HCT116 (cell line): ENCODE measurements around the gene TERT. TPM values are rescaled to one million over a fixed set of nuclear protein-coding genes. Genes with fewer than 3 reads are reported as not detected.

Experiments used
- ATAC-seq: fragments of 200-7000 bp; cut with Tn5 transposase; 2 replicates; pipeline ENCODE4 v1.9.1; 2020; ENCODE audit warnings: mild to moderate bottlenecking, moderate library complexity
- BruUV-seq: library from RNA; stranded (reverse); fragments of 400-500 nt; replicated peaks from 2 replicates; lab custom pipeline; 2021; lab: Mats Ljungman, UMichigan
- CTCF ChIA-PET: fragments of 300-600 bp; sonication (Branson Sonifier 250); formaldehyde crosslinking; loops from one replicate; lab custom pipeline; 2021; ENCODE audit warnings: antibody characterized with exemption; lab: Charles Lee
- POLR2A ChIA-PET: fragments of 300-600, 350-600 bp; sonication (Branson Sonifier 250); formaldehyde crosslinking; loops from one replicate; lab custom pipeline; 2021; ENCODE audit warnings: antibody characterized with exemption; lab: Charles Lee
- RAD21 ChIA-PET, 2 experiments: fragments of 300-600 bp; sonication (Branson Sonifier 250); formaldehyde crosslinking; loops; one replicate each; lab custom pipeline; 2023; ENCODE audit warnings: low total read pairs in 2 of 2; ENCODE audit not compliant: uncharacterized antibody in 2 of 2, unreplicated experiment in 2 of 2, low non-redundant PET in 1 of 2; lab: Charles Lee
- DNase-seq: peaks from one replicate; pipeline ENCODE4 v3.0.0-alpha.2; 2010; ENCODE audit warnings: low read depth, low spot score
- H2AFZ ChIP-seq: fragments of 200-600 bp; shearing (Covaris generic), sonication (generic); 2 replicates; pipeline ENCODE4 v1.6.1; 2017; ENCODE audit warnings: low read depth, mixed run types, mixed read lengths, antibody characterized with exemption, low read length; ENCODE audit not compliant: poor library complexity, severe bottlenecking
- H3K27ac ChIP-seq: 2 replicates; pipeline ENCODE4 v1.5.1; 2012; ENCODE audit warnings: low read depth, low read length
- H3K27me3 ChIP-seq: fragments of 200-600 bp; sonication (generic); 2 replicates; pipeline ENCODE4 v1.6.1; 2016; ENCODE audit warnings: mixed run types, low read length, mixed read lengths; ENCODE audit not compliant: insufficient read depth
- H3K36me3 ChIP-seq, 2 experiments: fragments of 200-500 bp in 1 of 2; fragments of 200-600 bp in 1 of 2; sonication (Bioruptor generic) in 1 of 2; sonication (generic) in 1 of 2; 2 replicates each; pipeline versions ENCODE4 v1.5.1 to v1.6.1; 2014 to 2016; ENCODE audit warnings: low read length in 2 of 2, inconsistent platforms in 1 of 2, mixed read lengths in 1 of 2, mixed run types in 1 of 2; ENCODE audit not compliant: insufficient read depth in 2 of 2, control insufficient read depth in 1 of 2
- H3K4me1 ChIP-seq, 2 experiments: fragments of 200-600 bp in 1 of 2; sonication (generic) in 1 of 2; 2 replicates each; pipeline versions ENCODE4 v1.5.1 to v1.6.1; 2012 to 2017; ENCODE audit warnings: low read length in 2 of 2, inconsistent platforms in 1 of 2, mild to moderate bottlenecking in 1 of 2, mixed read lengths in 1 of 2, mixed run types in 1 of 2, moderate library complexity in 1 of 2; ENCODE audit not compliant: insufficient read depth in 2 of 2, control insufficient read depth in 1 of 2
- H3K4me2 ChIP-seq: fragments of 200-600 bp; sonication (generic); 2 replicates; pipeline ENCODE4 v1.6.1; 2017; ENCODE audit warnings: mixed run types, low read length, mixed read lengths
- H3K4me3 ChIP-seq, 2 experiments: fragments of 200-600 bp in 1 of 2; sonication (generic) in 1 of 2; replicated peaks in 1 of 2; 2 replicates each; pipeline ENCODE4 v1.5.1; 2011 to 2016; ENCODE audit warnings: low read length in 2 of 2, control low read depth in 1 of 2, low read depth in 1 of 2, mild to moderate bottlenecking in 1 of 2, mixed read lengths in 1 of 2, mixed run types in 1 of 2
- H3K79me2 ChIP-seq: fragments of 200-600 bp; sonication (generic); 2 replicates; pipeline ENCODE4 v1.6.1; 2017; ENCODE audit warnings: mild to moderate bottlenecking, mixed run types, low read length, moderate library complexity, mixed read lengths; ENCODE audit not compliant: insufficient read depth
- H3K9ac ChIP-seq: fragments of 200-600 bp; sonication (generic); 2 replicates; pipeline ENCODE4 v1.6.1; 2016; ENCODE audit warnings: low read length, mixed read lengths
- H3K9me2 ChIP-seq: fragments of 200-600 bp; sonication (generic), shearing (Covaris generic); 2 replicates; pipeline ENCODE4 v1.6.1; 2017; ENCODE audit warnings: mixed run types, mild to moderate bottlenecking, moderate library complexity; ENCODE audit not compliant: insufficient read depth
- H3K9me3 ChIP-seq, 2 experiments: fragments of 200-500 bp in 1 of 2; fragments of 200-600 bp in 1 of 2; sonication (Bioruptor generic) in 1 of 2; sonication (generic) in 1 of 2; 2 replicates each; pipeline ENCODE4 v1.6.1; 2014 to 2017; ENCODE audit warnings: low read length in 2 of 2, mixed read lengths in 2 of 2, inconsistent platforms in 1 of 2, low read depth in 1 of 2, mild to moderate bottlenecking in 1 of 2, mixed run types in 1 of 2, moderate library complexity in 1 of 2; ENCODE audit not compliant: control insufficient read depth in 1 of 2, insufficient read depth in 1 of 2
- H4K20me1 ChIP-seq: fragments of 200-600 bp; sonication (generic), shearing (Covaris generic); 2 replicates; pipeline ENCODE4 v1.6.1; 2017; ENCODE audit warnings: mixed run types, mild to moderate bottlenecking, moderate library complexity; ENCODE audit not compliant: insufficient read depth
- CEBPB ChIP-seq: IDR thresholded peaks from 2 replicates; pipeline ENCODE4 v1.6.1; 2012; ENCODE audit warnings: low read depth
- EGR1 ChIP-seq: IDR thresholded peaks from 2 replicates; pipeline ENCODE4 v1.6.1; 2012; ENCODE audit warnings: low read depth
- ELF1 ChIP-seq: IDR thresholded peaks from 2 replicates; pipeline ENCODE4 v1.6.1; 2012; ENCODE audit warnings: low read depth, borderline replicate concordance
- EZH2 ChIP-seq: fragments of 200-600 bp; sonication (generic); IDR thresholded peaks from 2 replicates; pipeline ENCODE4 v1.6.1; 2017; ENCODE audit warnings: antibody characterized with exemption, mixed run types
- EZH2phosphoT487 ChIP-seq: fragments of 200-600 bp; IDR thresholded peaks from 2 replicates; pipeline ENCODE4 v1.6.1; 2018; ENCODE audit warnings: antibody characterized with exemption, borderline replicate concordance
- JUND ChIP-seq: IDR thresholded peaks from 2 replicates; pipeline ENCODE4 v1.6.1; 2012
- POLR2AphosphoS5 ChIP-seq: IDR thresholded peaks from 2 replicates; pipeline ENCODE4 v1.6.1; 2011; ENCODE audit warnings: mild to moderate bottlenecking, low read depth, low read length, moderate library complexity
- RAD21 ChIP-seq: IDR thresholded peaks from 2 replicates; pipeline ENCODE4 v1.6.1; 2012; ENCODE audit warnings: low read depth, mild to moderate bottlenecking
- SIN3A ChIP-seq: IDR thresholded peaks from 2 replicates; pipeline ENCODE4 v1.6.1; 2012; ENCODE audit warnings: low read depth
- SRF ChIP-seq: IDR thresholded peaks from 2 replicates; pipeline ENCODE4 v1.6.1; 2012; ENCODE audit warnings: low read depth
- TCF7L2 ChIP-seq: IDR thresholded peaks from 2 replicates; pipeline ENCODE4 v1.7.0; 2011; ENCODE audit warnings: borderline replicate concordance, inconsistent platforms; ENCODE audit not compliant: insufficient read depth, insufficient read length; ENCODE audit errors: extremely low read depth
- YY1 ChIP-seq: IDR thresholded peaks from 2 replicates; pipeline ENCODE4 v1.6.1; 2011; ENCODE audit warnings: low read length, low read depth, moderate library complexity, mild to moderate bottlenecking; ENCODE audit not compliant: insufficient replicate concordance; ENCODE audit errors: extremely low read depth
- ZFX ChIP-seq: fragments of 450-650 bp; IDR thresholded peaks from 2 replicates; pipeline ENCODE4 v1.6.1; 2017
- intact Hi-C: fragments of 100-400 bp; cut with micrococcal nuclease; formaldehyde crosslinking; loops from 2 replicates; pipeline ENCODE4 v1.10.0; 2022
- total RNA-seq: library from RNA; stranded (reverse); gene quantifications from one replicate; pipeline ENCODE4 v1.2.1, GENCODE V29; 2021; ENCODE audit not compliant: unreplicated experiment

Gene TERT
- total RNA-seq, 1 experiment from 2014 or later = 6.9 TPM

GRCh38 chr5:1203968-1204692 lies 90.7 kb downstream of the TERT start:
- H3K9me2 ChIP-seq = no peaks in the 10 kb centered on the region
- H4K20me1 ChIP-seq = no peaks in the 10 kb centered on the region
- H3K27ac ChIP-seq = no peak overlapping the region
- H3K36me3 ChIP-seq = no peaks in the 10 kb centered on the region
- peaks cover 2% of the 10 kb centered on the region; the same call in 1 of the 2 replicates for H3K27me3 ChIP-seq
- no peak overlapping the region for H2AFZ ChIP-seq
- DNase-seq (no peak), ATAC-seq (no peak)
- no peaks in the 10 kb centered on the region for H3K9me3 ChIP-seq
- no peak overlapping the region for H3K4me3 ChIP-seq
- TF ChIP-seq SIN3A (no peak), ZFX (no peak), YY1 (no peak), JUND (no peak), EZH2 (no peak), EGR1 (no peak)
- H3K4me1 ChIP-seq = 0 out of 4 replicates have a peak, but pooled peaks cover 0 to 3% of the 10 kb centered on the region in 2 experiments
- no TSS peak for BruUV-seq
- H3K9ac ChIP-seq = no peak overlapping the region
- ChIA-PET POLR2A (no interaction called here), RAD21 (no interaction called here), CTCF (interaction anchor here (1.1 to 1.3 kb wide), 3 partner anchors 13 to 37 kb away, joined by 3 to 10 read pairs (median 4); no protein-coding TSS in a partner anchor)
- intact Hi-C loops = no loop called here
- no peak overlapping the region for H3K4me2 ChIP-seq
- H3K79me2 ChIP-seq = no peaks in the 10 kb centered on the region

GRCh38 chr5:1203311-1203967 lies 91.4 kb downstream of the TERT start:
- Histone ChIP-seq H3K4me1 (0 out of 4 replicates have a peak, but pooled peaks cover 0 to 3% of the 10 kb centered on the region in 2 experiments), H3K4me2 (no peak overlapping the region), H4K20me1 (no peaks in the 10 kb centered on the region), H3K9me3 (no peaks in the 10 kb centered on the region), H3K27me3 (peaks cover 9% of the 10 kb centered on the region; the same call in 1 of the 2 replicates), H2AFZ (no peak overlapping the region), H3K9ac (no peak overlapping the region), H3K27ac (no peak overlapping the region), H3K79me2 (no peaks in the 10 kb centered on the region), H3K9me2 (no peaks in the 10 kb centered on the region), H3K4me3 (no peak overlapping the region), H3K36me3 (no peaks in the 10 kb centered on the region)
- CTCF ChIA-PET = no interaction called here
- no peak for ATAC-seq
- intact Hi-C loops = no loop called here
- POLR2A ChIA-PET = no interaction called here
- no TSS peak for BruUV-seq
- RAD21 ChIA-PET = interaction anchor here in 1 of 2 experiments (0.5 kb wide), 1 partner anchor 29 kb away, joined by 6 read pairs; no protein-coding TSS in a partner anchor
- no peak for DNase-seq
- TF ChIP-seq EGR1 (no peak), JUND (no peak), YY1 (no peak), EZH2 (no peak), CEBPB (no peak), POLR2AphosphoS5 (no peak), RAD21 (no peak), ELF1 (no peak), TCF7L2 (no peak), EZH2phosphoT487 (no peak), SRF (no peak)
